HG03045 (cell line): Measurements from ENCODE around the gene CNDP1.

ENCODE experiments used
- ATAC-seq: cut with Tn5 transposase; IDR thresholded peaks from one replicate; pipeline ENCODE4 v1.9.1; 2021; ENCODE audit warnings: mild to moderate bottlenecking, moderate library complexity; ENCODE audit not compliant: unreplicated experiment

Gene CNDP1

GRCh38 chr18:74574916-74575315 lies 40.6 kb downstream of the CNDP1 start:
- ATAC-seq: no peak

GRCh38 chr18:74577019-74577418 lies 42.7 kb downstream of the CNDP1 start:
- no peak for ATAC-seq

GRCh38 chr18:74579496-74580065 lies 45.3 kb downstream of the CNDP1 start:
- ATAC-seq: no peak

- no peak for ATAC-seq
Observed at GRCh38 chr18:74582642-74583041, 48.3 kb downstream of the CNDP1 start.

- no peak for ATAC-seq
Observed at GRCh38 chr18:74587441-74587840, 53.1 kb downstream of the CNDP1 start.

GRCh38 chr18:74589021-74589420 lies 54.7 kb downstream of the CNDP1 start:
- ATAC-seq: no peak

GRCh38 chr18:74589811-74590210 lies 55.5 kb downstream of the CNDP1 start:
- no peak for ATAC-seq

GRCh38 chr18:74590671-74591070 lies 56.4 kb downstream of the CNDP1 start:
- no peak for ATAC-seq

- ATAC-seq: no peak
Observed at GRCh38 chr18:74595431-74595830, 61.1 kb downstream of the CNDP1 start.

GRCh38 chr18:74597034-74597661 lies 62.8 kb downstream of the CNDP1 start:
- ATAC-seq: peak; percentile 39

- peak; percentile 86 for ATAC-seq
Observed at GRCh38 chr18:74597662-74598349, 63.5 kb downstream of the CNDP1 start, which contains the start of gene ZNF407. ZNF407 (plus strand) TSS chr18:74597870; CDS start chr18:74631020, 33,150 bp downstream.

GRCh38 chr18:74598350-74599001 lies 64.2 kb downstream of the CNDP1 start:
- peak; percentile 59 for ATAC-seq

- ATAC-seq: no peak
Observed at GRCh38 chr18:74604361-74604760, 70.1 kb downstream of the CNDP1 start.

- no peak for ATAC-seq
Observed at GRCh38 chr18:74604774-74605173, 70.5 kb downstream of the CNDP1 start.

GRCh38 chr18:74608681-74609080 lies 74.4 kb downstream of the CNDP1 start:
- ATAC-seq: no peak

- no peak for ATAC-seq
Observed at GRCh38 chr18:74609535-74609934, 75.2 kb downstream of the CNDP1 start.

- no peak for ATAC-seq
Observed at GRCh38 chr18:74610051-74610615, 75.8 kb downstream of the CNDP1 start.

GRCh38 chr18:74610860-74611259 lies 76.6 kb downstream of the CNDP1 start:
- ATAC-seq: no peak

- no peak for ATAC-seq
Observed at GRCh38 chr18:74611765-74612164, 77.5 kb downstream of the CNDP1 start.

- no peak for ATAC-seq
Observed at GRCh38 chr18:74613381-74613780, 79.1 kb downstream of the CNDP1 start.

- ATAC-seq: no peak
Observed at GRCh38 chr18:74616494-74616893, 82.2 kb downstream of the CNDP1 start.
